Progenitor cell of endocrine pancreas (in vitro differentiated cells): ENCODE measurements around the gene PXDN. TPM values are rescaled to one million over a fixed set of nuclear protein-coding genes. Genes with fewer than 3 reads are reported as not detected.
A peak's percentile ranks its signal among the peaks of the same experiment; 100 is the strongest.

Experiments used
- DNase-seq: peaks from one replicate; pipeline ENCODE4 v3.0.0; 2021; ENCODE audit warnings: low spot score; ENCODE audit not compliant: unreplicated experiment
- H3K27ac Mint-ChIP-seq: 2 replicates; pipeline ENCODE4 v1.8.0; 2021; ENCODE audit warnings: mild to moderate bottlenecking, moderate library complexity, mixed read lengths
- H3K27me3 Mint-ChIP-seq: 2 replicates; pipeline ENCODE4 v1.8.0; 2021; ENCODE audit warnings: mixed read lengths
- H3K36me3 Mint-ChIP-seq: 2 replicates; pipeline ENCODE4 v1.8.0; 2022; ENCODE audit warnings: mixed read lengths; ENCODE audit not compliant: insufficient read depth
- H3K4me1 Mint-ChIP-seq: 2 replicates; pipeline ENCODE4 v1.8.0; 2021; ENCODE audit warnings: low read depth, mixed read lengths
- H3K4me3 Mint-ChIP-seq: 2 replicates; pipeline ENCODE4 v1.8.0; 2021; ENCODE audit warnings: low read depth, mild to moderate bottlenecking, moderate library complexity, mixed read lengths
- H3K9me3 Mint-ChIP-seq: 2 replicates; pipeline ENCODE4 v1.8.0; 2021; ENCODE audit warnings: low read depth, mixed read lengths
- CTCF ChIP-seq: fragments of 200-600 bp; sonication (generic); IDR thresholded peaks from one replicate; pipeline ENCODE4 v1.5.0; 2021; ENCODE audit warnings: antibody characterized with exemption, mild to moderate bottlenecking; ENCODE audit not compliant: unreplicated experiment
- total RNA-seq: library from RNA; stranded (reverse); gene quantifications from 2 replicates; pipeline ENCODE4 v1.2.1, GENCODE V29; 2021

The PXDN gene
- total RNA-seq, 1 donor from 2014 or later = 256 TPM

GRCh38 chr2:1715184-1716013 lies 28.9 kb downstream of the PXDN start:
- TF ChIP-seq CTCF = no peak
- Mint-ChIP-seq H3K4me1 (peaks cover 34% of the 10 kb centered on the region), H3K36me3 (peaks cover 1% of the 10 kb centered on the region), H3K27ac (peak overlapping the region; percentile 42), H3K9me3 (peaks cover 8% of the 10 kb centered on the region), H3K4me3 (no peak overlapping the region), H3K27me3 (no peaks in the 10 kb centered on the region)
- no peak for DNase-seq

DNA sequence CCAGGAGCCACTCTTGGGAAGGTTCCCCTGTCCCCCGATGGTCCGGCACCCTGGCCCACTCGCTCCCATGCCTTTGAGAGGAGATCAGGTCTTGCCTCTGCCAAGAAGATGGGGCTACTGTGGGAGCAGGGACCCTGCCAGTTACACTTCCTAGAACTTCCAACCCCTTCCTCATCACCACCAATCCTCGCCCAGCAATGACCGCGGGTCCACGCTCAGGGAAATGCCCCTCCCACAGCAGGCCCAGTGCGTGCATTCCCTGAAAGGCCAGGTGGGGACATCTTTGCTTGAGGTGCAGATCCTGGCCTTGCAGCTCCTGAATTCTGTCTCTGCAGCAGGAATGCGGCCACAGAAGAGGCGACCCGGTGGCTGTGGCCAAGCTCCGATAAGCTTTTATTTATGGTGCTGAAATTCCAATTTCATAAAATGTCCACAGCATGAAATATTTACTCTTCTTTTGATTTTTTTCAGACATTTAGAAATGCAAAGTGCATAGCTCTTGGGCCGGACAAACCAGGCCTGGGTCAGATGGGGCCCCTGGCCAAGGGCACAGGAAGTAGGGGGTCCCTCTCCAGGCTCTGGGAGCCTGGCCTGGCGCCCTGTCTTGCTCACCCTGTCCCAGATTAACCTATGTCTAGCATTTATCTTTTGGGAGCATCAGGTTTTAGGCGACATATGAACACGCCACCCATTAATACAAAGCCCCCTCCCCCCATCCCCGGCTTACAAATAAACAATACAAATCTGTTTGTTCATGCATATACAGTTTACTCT lies 29.8 kb downstream of the PXDN start:
- Mint-ChIP-seq H3K4me1 (peaks cover 34% of the 10 kb centered on the region), H3K27me3 (no peaks in the 10 kb centered on the region), H3K36me3 (peaks cover 1% of the 10 kb centered on the region), H3K9me3 (peaks cover 8% of the 10 kb centered on the region), H3K27ac (peak overlapping the region; percentile 84), H3K4me3 (no peak overlapping the region)
- no peak for DNase-seq
- no peak for TF ChIP-seq CTCF

DNA sequence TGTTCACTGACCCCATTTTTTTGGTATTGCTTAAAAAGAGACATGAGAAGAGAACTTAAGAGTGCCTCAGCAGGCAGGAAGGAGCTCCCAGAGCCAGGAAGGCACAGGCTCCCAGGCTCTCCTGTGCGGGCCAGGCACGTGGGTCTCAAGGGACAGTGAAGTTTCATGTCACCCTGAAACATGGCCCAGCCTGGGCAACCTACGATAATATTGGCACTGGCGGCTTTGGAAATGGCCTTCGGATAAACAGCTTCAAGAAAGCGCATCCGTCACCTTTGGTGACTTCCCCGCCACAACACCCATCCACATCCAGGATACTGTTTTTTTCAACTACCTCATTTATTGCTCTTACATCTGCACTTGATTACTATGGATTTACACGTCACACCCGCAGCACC lies 30.5 kb downstream of the PXDN start:
- DNase-seq = no peak
- no peak for TF ChIP-seq CTCF
- Mint-ChIP-seq H3K27ac (peak overlapping the region; percentile 84), H3K4me1 (peaks cover 37% of the 10 kb centered on the region), H3K9me3 (peaks cover 8% of the 10 kb centered on the region), H3K27me3 (no peaks in the 10 kb centered on the region), H3K36me3 (peaks cover 1% of the 10 kb centered on the region), H3K4me3 (no peak overlapping the region)

GRCh38 chr2:1713142-1713838 lies 31.0 kb downstream of the PXDN start:
- H3K4me1 Mint-ChIP-seq = peaks cover 39% of the 10 kb centered on the region
- H3K36me3 Mint-ChIP-seq = peaks cover 1% of the 10 kb centered on the region
- H3K4me3 Mint-ChIP-seq = no peak overlapping the region
- TF ChIP-seq CTCF = no peak
- H3K9me3 Mint-ChIP-seq = peaks cover 6% of the 10 kb centered on the region
- H3K27ac Mint-ChIP-seq = no peak overlapping the region
- no peak for DNase-seq
- H3K27me3 Mint-ChIP-seq = no peaks in the 10 kb centered on the region

DNA sequence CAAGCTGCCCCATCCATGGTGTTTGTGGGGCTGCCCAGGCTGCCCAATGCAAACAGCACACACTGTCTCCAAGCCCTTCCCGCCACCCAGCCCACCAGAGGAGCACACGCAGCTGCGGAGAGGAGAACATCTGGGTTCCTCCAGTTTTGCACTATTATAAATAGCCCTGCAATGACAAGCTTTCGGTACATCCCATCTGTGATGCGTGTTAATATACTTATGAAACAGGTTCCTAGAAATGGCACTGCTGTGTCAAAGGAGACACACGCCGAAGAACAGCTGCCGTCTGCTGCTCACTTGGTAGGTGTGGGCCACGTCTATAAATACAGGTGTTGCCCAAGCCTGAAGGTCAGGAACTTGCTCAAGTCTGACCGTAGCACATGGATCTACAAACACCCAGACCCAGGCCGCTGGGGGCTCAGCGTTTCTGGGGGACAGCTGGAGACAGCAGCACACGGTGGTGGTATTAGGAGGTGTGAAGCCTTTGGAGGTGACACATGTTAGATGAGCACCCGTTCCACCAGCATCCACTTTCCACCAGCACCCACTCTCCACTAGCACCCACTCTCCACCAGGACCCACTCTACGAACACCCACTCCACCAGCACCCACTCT lies 34.3 kb downstream of the PXDN start:
- TF ChIP-seq CTCF = no peak
- Mint-ChIP-seq H3K27me3 (no peaks in the 10 kb centered on the region), H3K27ac (peak overlapping the region; percentile 8)

More for the DNA sequence above, 34.3 kb downstream of the PXDN start:
- Mint-ChIP-seq H3K4me1 (peaks cover 27% of the 10 kb centered on the region), H3K36me3 (peaks cover 1% of the 10 kb centered on the region), H3K4me3 (no peak overlapping the region), H3K9me3 (no peaks in the 10 kb centered on the region)
- DNase-seq = no peak
